ENCODE data around the gene LEFTY2. TPM values are rescaled to one million over a fixed set of nuclear protein-coding genes. Genes with fewer than 3 reads are reported as not detected.

Gene LEFTY2
- total and polyA plus RNA-seq, 9 of the 15 experiments (the other 6 are each of a cell fraction or from before 2014, with no cell fraction given) = 0.04 to 0.14 TPM; not detected in 7

- H3K4me3 ChIP-seq = no peak overlapping the region
- H3K4me1 ChIP-seq (replicated peaks in 1 of 2; ENCODE audit: control insufficient read depth in 2 of 2, insufficient read depth in 2 of 2, low read length in 2 of 2) = peaks cover 13 to 18% of the 10 kb centered on the region in 2 experiments; a peak in 4 of 5 replicates
- no peaks in the 10 kb centered on the region for H3K36me3 ChIP-seq (ENCODE audit: control insufficient read depth, insufficient read depth, low read length)
- no peak overlapping the region for H3K9ac ChIP-seq (ENCODE audit: insufficient read depth in 1 of 2, low read depth in 2 of 2, low read length in 2 of 2)
- 58% methylated on average over 7 of the region's 7 CpGs for WGBS (ENCODE audit: insufficient coverage, low coverage, missing lambda C conversion rate)
- DNase-seq (ENCODE audit: extremely low read depth in 1 of 4, low spot score in 3 of 4) = peak in 3 of 4 experiments; percentile 9 to 14 (median 10)
- H2AFZ ChIP-seq (ENCODE audit: low read depth, low read length) = no peak overlapping the region
- ChIA-PET POLR2A (interaction anchor here (0.8 to 2.4 kb wide), 6 partner anchors 9 to 34 kb away, joined by 3 to 10 read pairs (median 4); no protein-coding TSS in a partner anchor), CTCF (ENCODE audit: low intra/inter-chr PET ratio) (no interaction called here)
- no peak overlapping the region for H3K4me2 ChIP-seq (ENCODE audit: insufficient read depth, low read length)
- H4K20me1 ChIP-seq (replicated peaks; ENCODE audit: control insufficient read depth, insufficient read depth, low read length) = no peaks in the 10 kb centered on the region
- intact Hi-C loops (cut with micrococcal nuclease) = no loop called here
- no peak for ATAC-seq
- in situ Hi-C loops (cut with MboI) = no loop called here
- no peaks in the 10 kb centered on the region for H3K27me3 ChIP-seq (ENCODE audit: control insufficient read depth in 2 of 2, insufficient read depth in 2 of 2, low read length in 2 of 2)
- H3K9me1 ChIP-seq (ENCODE audit: control insufficient read depth, insufficient read depth, low read length) = no peaks in the 10 kb centered on the region
- FAIRE-seq = no peak
- BruUV-seq (replicated peaks) = no TSS peak
- H3K9me3 ChIP-seq (replicated peaks; ENCODE audit: control insufficient read depth, insufficient read depth, low read depth, low read length) = no peaks in the 10 kb centered on the region
- TF ChIP-seq BACH1 (tag; IDR thresholded peaks at IDR 0.05) (no peak), ZNF561 (CRISPR knock-in tag; conservative IDR thresholded peaks at IDR 0.05) (no peak), ZNF407 (IDR thresholded peaks at IDR 0.05; ENCODE audit: low read depth) (no peak), KDM5B (IDR thresholded peaks at IDR 0.05; ENCODE audit: insufficient replicate concordance, low read depth, low read length) (peak; percentile 26), SAFB (IDR thresholded peaks at IDR 0.05; ENCODE audit: borderline replicate concordance, low read depth, low read length) (no peak), GTF2B (IDR thresholded peaks at IDR 0.05; ENCODE audit: extremely low read depth, insufficient read length) (no peak), MTF1 (CRISPR knock-in tag; IDR thresholded peaks at IDR 0.05; ENCODE audit: borderline replicate concordance) (no peak)
- no peak overlapping the region for H3K27ac ChIP-seq (ENCODE audit: extremely low read depth, low read depth, low read length)
- H3K79me2 ChIP-seq (ENCODE audit: control insufficient read depth, insufficient read depth, low read length) = no peaks in the 10 kb centered on the region
Observed at GRCh38 chr1:225944951-225945350, 3.9 kb upstream of the LEFTY2 start.
